RCC 7860 (cell line): Measurements from ENCODE around the gene KLHL13.
"Not testable (repeated sequence)": the region's sequence is repeated elsewhere in the genome, so short reads cannot be mapped to it uniquely, and the experiment has no call there.

Source experiments
- DNase-seq: peaks from one replicate; pipeline ENCODE4 v3.0.0-alpha.2; 2015; ENCODE audit warnings: low spot score
- FAIRE-seq: peaks from 2 replicates; lab custom pipeline; 2012; peaks lifted over from hg19 to GRCh38; lab: Jason Lieb, UNC

Gene KLHL13

DNA sequence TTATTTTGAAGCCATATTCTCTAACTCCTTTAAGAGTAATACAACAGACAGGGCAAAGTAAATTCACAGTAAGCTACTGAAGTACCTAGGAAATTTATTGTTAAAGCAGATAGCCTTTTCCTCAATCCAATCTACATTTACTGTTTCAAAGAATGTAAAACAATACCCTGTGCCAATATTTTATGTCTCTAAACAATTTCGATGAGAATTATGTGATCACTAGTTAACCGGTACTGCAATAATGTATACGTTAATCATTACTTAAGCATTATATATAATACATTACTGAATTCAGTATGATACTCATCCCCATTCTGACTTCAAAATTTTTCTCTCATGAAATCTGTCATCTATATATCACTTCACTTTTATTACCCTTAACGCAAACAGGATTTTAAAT lies 28.5 kb downstream of the KLHL13 start:
- FAIRE-seq (no peak), DNase-seq (no peak)

DNA sequence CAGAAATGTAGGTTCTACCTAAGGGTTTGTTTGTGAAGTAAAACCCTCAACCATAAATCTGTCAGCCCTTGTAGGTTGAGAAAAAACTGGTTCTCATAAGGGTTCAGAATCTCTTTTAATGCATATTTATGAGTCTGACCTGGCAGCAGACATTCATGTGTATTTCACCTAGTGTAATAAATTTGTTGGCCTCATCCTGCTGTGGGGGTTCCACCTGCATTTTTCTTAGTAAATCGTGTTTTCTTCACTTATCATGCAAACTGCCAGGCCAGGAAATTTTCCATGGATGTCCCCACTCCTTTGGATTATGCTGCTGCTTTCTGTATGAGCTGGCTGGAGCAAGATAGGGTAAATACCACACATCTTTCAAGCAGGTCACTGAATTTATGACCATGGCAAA lies 42.4 kb downstream of the KLHL13 start:
- FAIRE-seq, result no peak

DNA sequence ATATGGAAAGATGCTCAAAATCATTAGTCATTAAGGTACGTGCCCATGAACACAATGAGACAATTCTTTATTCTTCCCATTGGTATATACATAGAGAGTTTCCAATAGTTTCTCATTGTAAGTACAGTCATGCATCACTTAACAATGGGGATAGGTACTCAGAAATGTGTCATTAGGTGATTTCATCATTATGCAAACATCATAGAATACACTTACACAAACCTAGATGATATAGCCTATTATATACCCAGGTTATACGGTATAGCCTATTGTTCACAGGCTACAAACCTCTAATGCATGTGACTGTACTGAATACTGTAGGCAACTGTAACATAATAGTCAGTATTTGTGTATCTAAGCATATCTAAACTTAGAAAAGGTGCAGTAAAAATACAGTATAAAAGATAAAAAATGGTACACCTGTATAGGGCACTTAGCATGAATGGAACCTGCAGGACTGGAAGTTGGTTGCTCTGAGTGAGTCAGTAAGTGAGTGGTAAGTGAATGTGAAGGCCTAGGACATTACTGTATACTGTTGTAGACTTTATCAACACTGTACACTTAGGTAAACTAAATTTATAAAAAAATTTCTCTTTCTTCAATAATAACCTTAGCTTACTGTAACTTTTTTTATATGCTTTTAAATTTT lies 49.6 kb downstream of the KLHL13 start:
- FAIRE-seq (no peak), DNase-seq (peak; percentile 17)

More for the DNA sequence above, 42.4 kb downstream of the KLHL13 start:
- no peak for DNase-seq

DNA sequence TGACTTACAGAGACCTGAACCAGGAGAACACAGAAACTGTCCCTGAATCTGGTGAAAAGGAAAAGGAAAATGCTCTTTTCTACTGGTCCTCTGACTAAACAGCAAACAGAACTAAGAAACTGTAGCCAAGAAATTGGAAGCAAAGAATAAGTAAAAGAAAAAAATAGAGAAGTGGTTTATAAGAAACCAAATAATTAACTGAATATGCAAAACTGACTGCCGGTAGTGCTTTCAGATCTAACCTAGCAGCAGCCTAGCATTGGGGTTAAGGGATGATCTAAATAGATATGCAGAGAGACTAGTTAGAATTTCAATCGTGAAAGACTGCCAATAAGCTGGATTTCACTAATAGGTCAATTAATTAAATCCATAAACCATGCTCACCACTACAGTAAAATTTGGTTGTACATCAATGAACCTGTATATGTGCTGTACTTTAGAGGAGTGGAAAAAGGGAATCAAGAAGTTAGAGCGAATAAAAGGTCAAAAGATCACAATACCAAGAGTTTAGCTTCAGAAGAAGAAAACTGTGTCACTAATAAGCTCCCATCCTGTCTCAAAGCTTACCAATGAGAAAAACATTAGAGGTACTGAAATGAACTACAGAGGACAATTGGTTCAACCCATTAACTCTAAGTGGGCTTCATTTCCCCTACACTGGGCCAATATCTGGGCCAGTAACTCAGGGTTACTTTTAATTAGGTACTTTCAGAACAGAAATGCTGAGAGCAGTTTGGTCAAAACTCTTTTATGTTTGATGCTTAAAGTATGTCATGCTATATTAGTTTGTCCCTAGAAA lies 53.6 kb downstream of the KLHL13 start:
- DNase-seq (no peak), FAIRE-seq (no peak)

DNA sequence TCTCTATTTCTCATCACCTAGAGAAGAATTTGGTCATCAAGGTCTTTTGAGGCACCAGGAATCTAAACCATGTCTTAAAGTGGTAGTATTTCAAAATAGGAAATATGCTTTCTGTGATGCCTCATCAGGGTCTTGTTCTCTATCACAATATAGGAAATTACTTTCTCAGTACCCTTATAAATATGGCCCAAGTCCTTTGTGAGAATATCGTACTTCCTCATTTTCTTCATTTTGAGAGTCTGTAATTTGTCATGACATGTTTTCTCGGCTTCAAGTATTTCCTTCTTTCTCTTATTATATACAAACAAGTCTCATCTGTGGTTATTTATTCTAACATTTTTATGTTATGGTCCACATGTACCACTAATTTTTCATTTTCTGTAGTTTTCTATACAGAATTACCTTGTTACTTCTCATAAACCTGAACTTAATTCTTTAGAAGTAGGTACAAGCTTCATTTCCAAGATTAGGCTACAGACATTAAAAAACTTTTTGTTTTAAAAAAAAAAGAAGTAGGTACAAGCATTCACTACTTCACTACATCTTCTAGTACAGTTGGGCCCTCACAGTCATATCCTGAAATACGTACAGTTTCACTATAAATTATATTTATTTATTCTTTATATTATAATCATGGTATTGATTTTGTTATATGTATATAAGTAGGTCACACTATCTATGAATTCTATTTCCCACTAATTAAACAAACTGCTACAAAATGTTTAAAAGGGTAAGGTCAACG lies 54.4 kb downstream of the KLHL13 start:
- DNase-seq (no peak), FAIRE-seq (no peak)

DNA sequence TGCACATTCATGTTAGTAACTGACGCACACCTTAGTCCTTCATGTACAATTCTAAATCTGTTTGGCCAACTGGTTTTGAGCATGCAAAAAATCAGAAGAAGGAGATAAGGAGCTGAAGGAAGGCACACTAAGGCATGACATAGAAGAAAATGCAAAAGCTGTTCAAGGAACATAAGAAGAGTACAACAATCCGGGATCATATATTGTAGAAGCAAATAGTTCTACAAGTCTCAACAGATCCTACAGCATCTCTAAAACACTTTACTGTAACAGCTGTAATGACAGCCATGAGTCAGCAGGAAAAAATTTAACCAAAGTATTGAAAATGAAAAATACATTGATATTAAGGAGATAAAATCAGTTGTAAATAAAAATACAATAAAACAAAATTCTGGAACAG lies 57.7 kb downstream of the KLHL13 start:
- no peak for DNase-seq
- no peak for FAIRE-seq

DNA sequence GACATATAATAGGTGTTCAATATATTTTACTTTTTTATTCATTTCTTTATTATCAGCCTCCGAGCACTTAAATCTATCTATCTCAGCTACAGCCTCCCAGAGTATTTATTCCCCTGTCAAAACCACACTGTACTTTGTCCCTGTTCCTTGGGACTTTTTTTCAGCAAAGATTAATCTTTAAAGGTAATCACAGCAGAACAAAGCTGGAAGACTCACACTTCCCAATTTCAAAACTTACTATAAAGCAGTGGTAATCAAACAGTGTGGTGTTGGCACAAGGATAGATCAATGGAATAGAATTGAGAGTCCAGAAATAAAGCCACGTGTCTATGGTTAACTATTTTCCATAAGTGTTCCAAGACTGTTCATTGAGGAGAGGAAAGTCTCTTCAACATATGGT lies 59.7 kb downstream of the KLHL13 start:
- FAIRE-seq (no peak), DNase-seq (no peak)

DNA sequence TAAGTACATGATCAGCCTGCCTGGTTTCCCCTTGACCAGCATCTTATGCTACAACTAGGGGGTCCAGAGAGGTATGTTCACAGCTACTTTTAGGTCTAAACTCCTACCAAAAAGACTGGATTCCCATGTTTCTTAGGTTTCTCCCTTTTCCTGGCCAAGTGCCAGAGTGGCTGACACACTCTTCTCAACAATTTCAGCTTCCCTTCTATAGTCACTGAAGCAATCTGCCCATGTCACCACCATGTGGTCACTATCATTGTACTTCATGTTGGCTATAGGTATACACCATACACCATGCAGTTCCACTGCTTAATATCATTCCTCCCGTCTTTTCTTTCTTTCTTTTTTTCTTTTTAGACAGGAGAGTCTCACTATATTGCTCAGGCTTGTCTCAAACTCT lies 66.9 kb downstream of the KLHL13 start:
- FAIRE-seq, result no peak
- peak; percentile 4 for DNase-seq

DNA sequence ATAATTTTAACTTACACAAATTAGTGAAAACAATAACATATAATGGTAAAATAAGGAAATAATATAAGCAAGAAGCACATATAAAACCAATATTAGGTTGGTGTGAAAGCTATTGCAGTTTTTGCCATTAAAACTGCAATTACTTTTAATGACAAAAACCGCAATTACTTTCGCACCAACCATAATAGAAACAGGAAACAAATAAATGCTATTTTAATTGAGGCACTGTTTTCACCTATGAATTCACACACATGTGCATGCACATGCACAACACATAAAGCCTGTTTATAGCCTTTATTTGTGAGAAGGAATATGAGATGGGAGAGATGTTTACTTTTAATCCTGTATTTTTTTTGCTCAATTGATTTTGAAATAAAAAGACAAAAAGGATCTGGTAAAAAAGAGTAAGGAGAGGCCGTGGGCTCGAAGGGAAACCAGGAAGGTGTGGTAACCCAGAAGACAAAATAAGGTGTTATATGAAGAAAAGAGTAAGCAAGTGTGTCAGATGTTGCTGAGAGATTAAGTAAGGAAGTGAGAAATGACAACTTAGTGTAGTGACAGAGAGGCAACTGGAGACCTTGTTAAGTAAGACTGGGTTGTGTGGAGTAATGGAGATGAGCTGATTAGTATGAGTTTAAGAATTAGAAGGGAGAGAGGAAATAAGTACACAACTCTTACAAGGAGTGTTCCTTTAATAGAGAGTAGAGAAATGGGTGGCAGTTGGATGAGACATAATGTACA lies 69.0 kb downstream of the KLHL13 start:
- no peak for DNase-seq
- FAIRE-seq, result no peak

DNA sequence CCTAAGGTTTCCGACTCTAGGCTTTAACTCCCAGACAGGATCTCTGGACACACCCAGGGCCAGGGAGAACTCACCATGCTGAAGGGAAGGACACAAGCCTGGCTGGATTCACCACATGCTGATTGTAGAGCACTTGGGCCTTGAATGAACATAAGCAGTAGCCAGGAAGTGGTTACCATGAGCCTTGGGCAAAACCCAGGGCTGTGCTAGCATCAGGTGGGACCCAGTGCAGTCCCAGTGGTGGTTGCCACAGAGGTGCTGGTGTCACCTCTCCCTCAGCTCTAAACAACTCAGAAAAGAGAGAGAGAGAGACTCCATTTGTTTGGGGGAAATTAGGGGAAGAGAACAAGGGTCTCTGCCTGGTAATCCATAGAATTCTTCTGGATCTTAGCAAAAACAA lies 77.0 kb downstream of the KLHL13 start:
- FAIRE-seq, result no peak
- DNase-seq, result no peak

DNA sequence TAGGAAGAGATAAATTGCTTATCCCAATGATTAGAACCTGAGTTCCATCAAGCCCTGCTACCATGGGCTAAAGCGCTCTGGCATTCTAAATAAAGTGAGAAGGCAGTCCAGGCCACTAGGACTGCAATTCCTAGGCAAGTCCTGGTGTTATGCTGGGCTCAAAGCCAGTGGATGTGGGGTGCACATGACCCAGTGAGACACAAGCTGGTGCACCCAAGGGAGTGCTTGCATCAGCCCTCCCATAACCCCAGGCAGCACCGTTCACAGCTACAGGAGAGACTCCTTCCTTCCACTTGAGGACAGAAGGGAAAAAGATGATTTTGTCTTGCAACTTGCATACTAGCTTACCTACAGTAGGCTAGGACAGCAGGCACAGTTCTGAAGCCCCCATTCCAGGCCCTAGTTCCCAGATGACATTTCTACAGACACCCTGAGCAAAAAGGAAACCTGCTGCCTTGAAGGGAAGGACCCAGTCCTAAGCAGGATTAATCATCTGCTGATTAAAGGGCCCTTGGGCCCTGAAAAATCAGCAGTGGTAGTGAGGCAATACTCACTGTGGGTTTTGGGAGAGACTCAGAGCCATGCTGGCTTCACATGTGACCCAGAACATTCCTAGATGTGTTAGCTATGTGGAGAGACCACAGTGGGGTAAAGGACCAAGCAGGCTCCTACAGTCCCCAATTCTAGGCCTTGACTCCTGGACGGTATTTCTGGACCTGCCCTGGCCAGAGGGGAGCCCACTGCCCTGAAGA lies 77.8 kb downstream of the KLHL13 start:
- DNase-seq, result no peak
- no peak for FAIRE-seq

DNA sequence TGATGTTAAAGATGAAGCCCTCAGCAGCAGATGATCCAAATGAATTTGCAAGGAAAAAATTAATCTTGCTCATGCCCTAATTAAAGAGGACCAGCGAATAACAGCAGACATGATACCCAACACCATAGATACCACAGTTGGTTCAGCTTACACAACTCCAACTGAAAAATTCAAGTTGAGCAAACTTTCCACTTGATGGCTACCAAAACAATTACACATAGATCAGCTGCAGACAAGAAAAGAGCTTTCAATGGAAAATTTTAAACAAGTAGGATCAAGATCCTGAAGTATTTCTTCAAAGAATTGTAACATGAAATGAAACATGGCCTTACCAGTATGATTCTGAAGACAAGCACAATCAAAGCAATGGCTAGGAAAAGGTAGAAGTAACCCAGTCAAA lies 90.0 kb downstream of the KLHL13 start:
- FAIRE-seq, result no peak
- DNase-seq, result no peak

DNA sequence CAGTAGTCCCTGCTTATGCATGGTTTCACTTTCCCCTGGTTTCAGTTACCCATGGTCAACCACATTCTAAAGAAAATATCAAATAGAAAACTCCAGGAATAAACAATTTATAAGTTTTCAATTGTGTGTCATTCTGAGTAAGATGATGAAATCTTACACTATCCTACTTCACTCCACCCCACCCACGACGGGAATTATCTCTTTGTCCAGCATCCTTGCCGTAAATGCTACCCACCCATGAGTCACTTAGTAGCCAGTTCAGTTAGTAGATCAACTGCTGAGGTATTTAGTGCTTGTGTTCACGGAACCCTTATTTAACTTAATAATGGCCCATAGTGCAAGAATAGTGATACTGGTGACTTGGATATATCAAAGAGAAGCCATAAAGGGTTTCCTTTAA lies 91.4 kb downstream of the KLHL13 start:
- DNase-seq (no peak), FAIRE-seq (no peak)

DNA sequence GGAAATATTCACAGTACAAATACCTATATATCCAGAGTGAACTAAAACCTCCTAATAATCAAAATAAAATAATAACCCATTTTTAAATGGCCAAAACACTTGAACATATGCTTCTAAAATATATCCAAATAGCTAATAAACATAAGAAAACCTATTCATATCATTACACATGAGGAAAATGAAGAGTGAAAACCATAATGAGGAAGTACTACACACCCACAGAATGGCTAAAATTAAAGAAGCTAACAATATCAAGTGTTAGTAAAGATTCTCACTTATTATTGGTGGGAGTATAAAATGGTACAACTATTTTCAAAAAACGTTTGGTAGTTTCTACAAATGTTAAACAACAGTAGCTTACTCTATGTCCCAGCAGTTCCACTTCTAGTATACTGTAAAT lies 92.1 kb downstream of the KLHL13 start:
- DNase-seq (no peak), FAIRE-seq (no peak)

DNA sequence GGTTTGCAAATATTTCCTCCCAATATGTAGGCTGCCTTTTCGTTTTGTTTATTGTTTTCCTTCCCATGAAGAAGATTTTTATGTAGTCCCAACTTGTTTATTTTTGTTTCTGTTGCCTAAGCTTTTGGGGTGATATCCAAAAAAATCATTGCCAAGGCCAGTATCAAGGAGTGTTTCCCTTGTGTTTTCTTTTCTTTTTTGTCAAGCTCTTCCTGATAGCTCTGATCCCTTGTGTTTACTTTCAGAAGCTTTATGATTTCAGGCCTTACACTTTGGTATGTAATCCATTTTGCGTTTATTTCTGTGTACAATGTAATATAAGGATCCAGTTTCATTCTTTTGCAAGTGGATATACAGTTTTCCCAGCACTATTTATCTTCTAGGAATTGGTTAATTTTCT lies 93.9 kb downstream of the KLHL13 start:
- DNase-seq, result no peak
- no peak for FAIRE-seq

DNA sequence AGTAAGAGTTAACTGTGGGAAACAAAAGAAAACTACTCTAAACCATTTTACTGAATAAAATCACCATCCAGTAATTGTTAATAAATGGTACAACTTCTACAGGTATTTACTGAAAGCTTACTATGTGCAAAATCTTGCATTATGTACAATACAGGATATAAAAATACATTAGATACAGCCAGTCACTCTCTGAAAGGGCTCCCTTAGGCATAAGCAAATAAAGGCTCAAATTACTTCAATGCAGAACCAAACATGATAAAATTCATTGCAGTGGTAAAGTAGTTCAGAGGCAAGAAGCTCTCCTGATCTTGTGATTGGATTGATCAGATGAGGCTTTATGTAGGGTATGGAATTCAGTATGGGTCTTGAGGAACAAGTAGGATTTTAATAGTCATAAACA lies 100.2 kb downstream of the KLHL13 start:
- DNase-seq (no peak), FAIRE-seq (no peak)

DNA sequence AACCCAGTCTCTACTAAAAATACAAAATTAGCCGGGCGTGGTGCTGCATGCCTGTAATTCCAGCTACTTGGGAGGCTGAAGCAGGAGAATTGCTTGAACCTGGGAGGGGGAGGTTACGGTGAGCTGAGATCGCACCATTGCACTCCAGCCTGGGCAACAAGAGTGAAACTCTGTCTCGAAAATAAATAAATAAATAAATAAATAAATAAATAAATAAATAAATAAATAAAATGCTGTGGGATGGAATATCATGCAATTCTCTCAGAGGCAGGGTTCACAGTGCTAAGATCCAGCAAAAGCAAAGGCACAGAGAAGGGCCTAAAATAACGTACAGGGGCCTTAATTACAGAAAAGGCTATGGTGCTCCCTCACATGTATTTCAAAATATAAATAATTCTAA lies 114.2 kb downstream of the KLHL13 start:
- not testable (repeated sequence) for FAIRE-seq

DNA sequence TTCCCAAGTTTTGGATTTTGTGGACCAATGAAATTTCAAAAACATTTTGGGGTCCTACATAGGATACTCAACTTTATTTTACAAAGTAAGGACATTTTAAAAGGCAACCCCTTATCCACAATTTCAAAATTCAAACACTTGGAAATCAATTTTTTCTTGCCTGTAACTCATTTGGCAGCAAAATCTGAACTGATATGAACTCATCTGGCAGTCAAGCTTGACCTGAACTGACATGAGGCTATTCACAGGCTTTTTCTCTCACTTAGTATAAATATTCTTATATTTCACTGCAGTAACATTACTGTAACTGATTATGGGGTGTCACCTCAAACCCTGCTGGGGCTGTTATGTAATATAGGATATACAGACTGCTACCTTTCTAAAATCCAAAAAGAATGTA lies 116.1 kb downstream of the KLHL13 start:
- DNase-seq (no peak), FAIRE-seq (no peak)

More for the DNA sequence above, 114.2 kb downstream of the KLHL13 start:
- DNase-seq, result not testable (repeated sequence)

DNA sequence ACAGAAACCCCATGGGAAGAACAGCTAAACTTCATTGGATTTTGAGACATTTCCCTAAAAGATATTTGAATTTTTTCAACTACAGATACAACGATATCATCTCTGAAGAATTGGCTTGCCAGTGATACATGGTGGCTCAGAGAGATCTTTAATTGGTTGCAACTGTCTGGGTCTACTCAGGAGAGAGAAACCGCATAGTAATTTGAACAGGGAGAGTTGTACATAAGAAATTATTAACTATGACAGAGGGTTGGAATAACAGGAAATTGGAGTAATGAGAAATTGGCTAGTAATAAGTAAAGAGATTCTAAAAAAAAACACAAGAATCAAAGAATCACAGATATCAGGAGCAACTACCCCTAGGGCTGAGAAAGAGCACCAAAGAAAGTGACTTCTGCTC lies 118.4 kb downstream of the KLHL13 start:
- no peak for FAIRE-seq

DNA sequence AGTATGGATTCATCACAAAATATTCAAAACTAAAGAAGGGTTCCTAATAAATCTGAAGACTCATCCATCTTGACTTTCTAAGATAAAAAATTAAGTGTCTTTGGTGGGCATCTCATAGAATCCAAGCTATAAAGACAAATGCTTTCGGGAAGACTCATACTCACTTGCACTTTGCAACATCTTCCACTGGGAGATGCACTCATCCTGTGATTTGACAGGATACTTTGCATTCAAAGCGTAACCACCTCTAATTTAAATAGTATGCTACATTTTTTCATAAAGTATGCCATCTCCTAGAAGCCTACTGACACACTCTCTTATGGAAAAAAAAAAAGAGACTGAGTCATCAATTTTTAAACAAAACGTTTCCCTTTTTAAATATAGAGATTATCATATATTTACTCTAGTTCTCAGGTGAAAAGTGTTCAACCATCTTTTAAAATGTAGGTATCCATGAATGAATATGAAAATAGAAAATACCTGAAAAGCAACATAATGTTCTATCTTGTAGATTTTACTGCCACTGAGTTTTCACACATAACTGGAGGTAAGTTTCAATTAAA lies 119.6 kb downstream of the KLHL13 start:
- peak; percentile 28 for FAIRE-seq

More for the DNA sequence above, 118.4 kb downstream of the KLHL13 start:
- DNase-seq, result no peak

More for the DNA sequence above, 119.6 kb downstream of the KLHL13 start:
- no peak for DNase-seq
